ENCODE data around the gene DIAPH2. TPM values are rescaled to one million over a fixed set of nuclear protein-coding genes. Genes with fewer than 3 reads are reported as not detected.
A peak's percentile ranks its signal among the peaks of the same experiment; 100 is the strongest.

DIAPH2 gene
- total and polyA plus RNA-seq, 2 donors from 2014 or later = 2.1 to 15.0 TPM

GRCh38 chrX:96776966-96777365 is 92.3 kb downstream of the DIAPH2 start:
- no peak for FAIRE-seq
- TF ChIP-seq, protein P1, sequence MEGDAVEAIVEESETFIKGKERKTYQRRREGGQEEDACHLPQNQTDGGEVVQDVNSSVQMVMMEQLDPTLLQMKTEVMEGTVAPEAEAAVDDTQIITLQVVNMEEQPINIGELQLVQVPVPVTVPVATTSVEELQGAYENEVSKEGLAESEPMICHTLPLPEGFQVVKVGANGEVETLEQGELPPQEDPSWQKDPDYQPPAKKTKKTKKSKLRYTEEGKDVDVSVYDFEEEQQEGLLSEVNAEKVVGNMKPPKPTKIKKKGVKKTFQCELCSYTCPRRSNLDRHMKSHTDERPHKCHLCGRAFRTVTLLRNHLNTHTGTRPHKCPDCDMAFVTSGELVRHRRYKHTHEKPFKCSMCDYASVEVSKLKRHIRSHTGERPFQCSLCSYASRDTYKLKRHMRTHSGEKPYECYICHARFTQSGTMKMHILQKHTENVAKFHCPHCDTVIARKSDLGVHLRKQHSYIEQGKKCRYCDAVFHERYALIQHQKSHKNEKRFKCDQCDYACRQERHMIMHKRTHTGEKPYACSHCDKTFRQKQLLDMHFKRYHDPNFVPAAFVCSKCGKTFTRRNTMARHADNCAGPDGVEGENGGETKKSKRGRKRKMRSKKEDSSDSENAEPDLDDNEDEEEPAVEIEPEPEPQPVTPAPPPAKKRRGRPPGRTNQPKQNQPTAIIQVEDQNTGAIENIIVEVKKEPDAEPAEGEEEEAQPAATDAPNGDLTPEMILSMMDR (IDR thresholded peaks at IDR 0.05; ENCODE audit: borderline replicate concordance, extremely low read depth, insufficient read depth) = no peak

GRCh38 chrX:96791559-96791958 is 106.9 kb downstream of the DIAPH2 start:
- H3K36me3 ChIP-seq (ENCODE audit: control insufficient read depth in 2 of 3, insufficient read depth in 3 of 3, low read length in 3 of 3) = no peaks in the 10 kb centered on the region
- H3K9me3 ChIP-seq (ENCODE audit: control insufficient read depth in 2 of 3, insufficient read depth in 1 of 3, low read length in 3 of 3) = no peaks in the 10 kb centered on the region
- H3K27me3 ChIP-seq (ENCODE audit: control insufficient read depth, insufficient read depth, low read length) = peaks cover 3% of the 10 kb centered on the region
- intact Hi-C loops (cut with DNase I) = no loop called here
- TF ChIP-seq, protein P1 (IDR thresholded peaks at IDR 0.05; ENCODE audit: borderline replicate concordance, extremely low read depth, insufficient read depth) = no peak
- H3K4me3 ChIP-seq (ENCODE audit: low read length in 3 of 3) = no peak overlapping the region
- H3K9ac ChIP-seq (ENCODE audit: low read length in 3 of 3) = no peak overlapping the region
- no peaks in the 10 kb centered on the region for H3K4me1 ChIP-seq (ENCODE audit: control insufficient read depth in 2 of 3, insufficient read depth in 2 of 3, low read depth in 1 of 3, low read length in 3 of 3)
- no peak for FAIRE-seq
- DNase-seq = no peak
- no peak overlapping the region for H3K27ac ChIP-seq (ENCODE audit: low read depth in 2 of 2, low read length in 2 of 2)

More at GRCh38 chrX:96776966-96777365, 92.3 kb downstream of the DIAPH2 start:
- no peak overlapping the region for H3K9ac ChIP-seq (ENCODE audit: low read length in 3 of 3)
- no peaks in the 10 kb centered on the region for H3K36me3 ChIP-seq (ENCODE audit: control insufficient read depth in 2 of 3, insufficient read depth in 3 of 3, low read length in 3 of 3)
- DNase-seq = no peak
- H3K4me3 ChIP-seq (ENCODE audit: low read length in 3 of 3) = no peak overlapping the region
- H3K27ac ChIP-seq (ENCODE audit: low read depth in 2 of 2, low read length in 2 of 2) = no peak overlapping the region
- intact Hi-C loops (cut with DNase I) = no loop called here
- no peaks in the 10 kb centered on the region for H3K9me3 ChIP-seq (ENCODE audit: control insufficient read depth in 2 of 3, insufficient read depth in 1 of 3, low read length in 3 of 3)
- no peaks in the 10 kb centered on the region for H3K4me1 ChIP-seq (ENCODE audit: control insufficient read depth in 2 of 3, insufficient read depth in 2 of 3, low read depth in 1 of 3, low read length in 3 of 3)
- H3K27me3 ChIP-seq (ENCODE audit: control insufficient read depth, insufficient read depth, low read length) = no peaks in the 10 kb centered on the region

DNA sequence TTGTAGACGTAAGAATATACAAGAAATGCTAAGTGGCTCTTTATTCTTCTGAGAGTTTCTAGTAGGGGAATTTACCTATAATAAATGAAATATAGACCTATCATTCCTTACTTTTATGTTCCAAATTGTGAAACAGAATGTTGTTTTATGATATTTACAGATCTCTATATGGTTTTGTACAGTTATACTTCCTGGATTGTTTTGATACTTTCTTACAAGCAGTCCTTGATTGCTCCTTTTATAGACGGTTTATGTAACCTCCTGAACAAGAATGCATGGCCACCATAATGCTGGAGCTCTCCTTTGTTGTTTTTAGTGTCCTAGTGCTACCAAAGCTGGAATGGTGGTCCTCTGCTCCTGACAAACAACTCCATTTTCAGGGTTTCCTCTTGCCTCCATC is 107.4 kb downstream of the DIAPH2 start:
- no peaks in the 10 kb centered on the region for H3K9me3 ChIP-seq (ENCODE audit: control insufficient read depth in 2 of 3, insufficient read depth in 1 of 3, low read length in 3 of 3)
- no peak overlapping the region for H3K27ac ChIP-seq (ENCODE audit: low read depth in 2 of 2, low read length in 2 of 2)
- TF ChIP-seq, protein P1 (IDR thresholded peaks at IDR 0.05; ENCODE audit: borderline replicate concordance, extremely low read depth, insufficient read depth) = no peak
- no peak for DNase-seq
- no peaks in the 10 kb centered on the region for H3K4me1 ChIP-seq (ENCODE audit: control insufficient read depth in 2 of 3, insufficient read depth in 2 of 3, low read depth in 1 of 3, low read length in 3 of 3)
- H3K36me3 ChIP-seq (ENCODE audit: control insufficient read depth in 2 of 3, insufficient read depth in 3 of 3, low read length in 3 of 3) = no peaks in the 10 kb centered on the region
- FAIRE-seq = no peak
- intact Hi-C loops (cut with DNase I) = no loop called here
- H3K27me3 ChIP-seq (ENCODE audit: control insufficient read depth, insufficient read depth, low read length) = peaks cover 3% of the 10 kb centered on the region
- H3K4me3 ChIP-seq (ENCODE audit: low read length in 3 of 3) = no peak overlapping the region
- H3K9ac ChIP-seq (ENCODE audit: low read length in 3 of 3) = no peak overlapping the region

DNA sequence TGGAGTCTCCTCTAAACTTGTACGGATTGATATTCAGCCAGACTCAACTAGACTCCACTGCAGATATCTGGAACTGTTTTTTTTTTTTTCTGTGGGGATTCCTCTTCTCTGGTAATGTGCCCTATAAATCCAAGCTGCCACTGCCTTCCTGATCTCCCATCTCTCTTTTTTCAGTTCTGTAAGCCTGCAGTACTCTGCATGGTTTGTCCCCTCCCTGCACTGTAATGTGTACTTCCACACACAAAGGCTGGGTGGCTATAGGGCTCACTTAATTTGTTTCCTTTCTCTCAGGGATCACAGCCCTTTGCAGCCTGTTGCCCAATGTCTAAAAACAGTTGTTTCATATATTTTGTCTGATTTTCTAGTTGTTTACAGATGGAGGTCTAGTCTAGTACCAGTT is 114.3 kb downstream of the DIAPH2 start:
- intact Hi-C loops (cut with DNase I) = no loop called here
- DNase-seq (peak in 1 of 5 donors; percentile 0), FAIRE-seq (no peak)
- TF ChIP-seq, protein P1 (IDR thresholded peaks at IDR 0.05; ENCODE audit: borderline replicate concordance, extremely low read depth, insufficient read depth) = no peak
- H3K27me3 ChIP-seq (ENCODE audit: control insufficient read depth, insufficient read depth, low read length) = no peaks in the 10 kb centered on the region
- no peaks in the 10 kb centered on the region for H3K36me3 ChIP-seq (ENCODE audit: control insufficient read depth in 2 of 3, insufficient read depth in 3 of 3, low read length in 3 of 3)
- no peaks in the 10 kb centered on the region for H3K9me3 ChIP-seq (ENCODE audit: control insufficient read depth in 2 of 3, insufficient read depth in 1 of 3, low read length in 3 of 3)
- H3K4me1 ChIP-seq (ENCODE audit: control insufficient read depth in 2 of 3, insufficient read depth in 2 of 3, low read depth in 1 of 3, low read length in 3 of 3) = no peaks in the 10 kb centered on the region
- no peak overlapping the region for H3K27ac ChIP-seq (ENCODE audit: low read depth in 2 of 2, low read length in 2 of 2)
- H3K4me3 ChIP-seq (ENCODE audit: low read length in 3 of 3) = no peak overlapping the region
- no peak overlapping the region for H3K9ac ChIP-seq (ENCODE audit: low read length in 3 of 3)
